Erythroblast (primary cell): ENCODE measurements around the gene ANKFY1.

ENCODE experiments used
- GATA1 ChIP-seq: IDR thresholded peaks from 2 replicates; pipeline ENCODE4 v1.6.1; 2011; ENCODE audit warnings: low read depth, mild to moderate bottlenecking, control low read depth, low read length, moderate library complexity
- POLR2A ChIP-seq: IDR thresholded peaks from 2 replicates; pipeline ENCODE4 v1.6.1; 2011; ENCODE audit warnings: mild to moderate bottlenecking, low read length

- TF ChIP-seq POLR2A = no peak
- no peak for TF ChIP-seq GATA1
Observed at GRCh38 chr17:4176808-4177472, 86.8 kb downstream of the ANKFY1 start.
